Calu3 (cell line): ENCODE results near the gene GOLGA7B. TPM values are rescaled to one million over a fixed set of nuclear protein-coding genes. Genes with fewer than 3 reads are reported as not detected.

Experiments
- BruUV-seq: library from RNA; stranded (reverse); fragments of 400-500 nt; replicated peaks from 2 replicates; lab custom pipeline; 2021; lab: Mats Ljungman, UMichigan
- CTCF ChIA-PET: fragments of 300-600 bp; sonication (Branson Sonifier 250); formaldehyde crosslinking; loops from one replicate; lab custom pipeline; 2022; ENCODE audit warnings: antibody characterized with exemption; lab: Charles Lee
- DNase-seq: peaks from one replicate; pipeline ENCODE4 v3.0.0; 2022
- H3K27ac Mint-ChIP-seq: one replicate; pipeline ENCODE4 v1.8.0; 2022; ENCODE audit warnings: mixed read lengths; ENCODE audit not compliant: unreplicated experiment
- H3K27me3 Mint-ChIP-seq: one replicate; pipeline ENCODE4 v1.8.0; 2022; ENCODE audit warnings: mixed read lengths; ENCODE audit not compliant: unreplicated experiment
- H3K36me3 Mint-ChIP-seq: one replicate; pipeline ENCODE4 v1.8.0; 2022; ENCODE audit warnings: mild to moderate bottlenecking, moderate library complexity, mixed read lengths; ENCODE audit not compliant: insufficient read depth, unreplicated experiment
- H3K4me1 Mint-ChIP-seq: one replicate; pipeline ENCODE4 v1.8.0; 2022; ENCODE audit warnings: mild to moderate bottlenecking, low read depth, mixed read lengths; ENCODE audit not compliant: unreplicated experiment
- H3K4me3 Mint-ChIP-seq: one replicate; pipeline ENCODE4 v1.8.0; 2022; ENCODE audit warnings: mild to moderate bottlenecking, low read depth, moderate library complexity, mixed read lengths; ENCODE audit not compliant: unreplicated experiment
- H3K9me3 Mint-ChIP-seq: one replicate; pipeline ENCODE4 v1.8.0; 2022; ENCODE audit warnings: low read depth, mixed read lengths; ENCODE audit not compliant: unreplicated experiment
- CTCF ChIP-seq: fragments of 200-600 bp; IDR thresholded peaks from one replicate; pipeline ENCODE4 v1.8.0; 2022; ENCODE audit warnings: antibody characterized with exemption; ENCODE audit not compliant: unreplicated experiment
- intact Hi-C: fragments of 100-400 bp; cut with micrococcal nuclease; formaldehyde crosslinking; loops from one replicate; pipeline ENCODE4 v1.10.0; 2022; ENCODE audit not compliant: unreplicated experiment
- total RNA-seq: library from RNA; stranded (reverse); gene quantifications from 2 replicates; pipeline ENCODE4 v1.2.3, GENCODE V29; 2022

Gene GOLGA7B
- total RNA-seq, 1 experiment from 2014 or later: 1.0 TPM

GRCh38 chr10:97813311-97813710, 36.3 kb upstream of the GOLGA7B start:
- no peaks in the 10 kb centered on the region for H3K4me1 Mint-ChIP-seq
- TF ChIP-seq CTCF: no peak
- peaks cover 8% of the 10 kb centered on the region for H3K27me3 Mint-ChIP-seq
- H3K4me3 Mint-ChIP-seq: no peak overlapping the region
- no peaks in the 10 kb centered on the region for H3K36me3 Mint-ChIP-seq
- no peak for DNase-seq
- BruUV-seq: no TSS peak
- no peaks in the 10 kb centered on the region for H3K9me3 Mint-ChIP-seq
- intact Hi-C loops: no loop called here
- no peak overlapping the region for H3K27ac Mint-ChIP-seq
- CTCF ChIA-PET: no interaction called here

GRCh38 chr10:97814996-97815395, 34.6 kb upstream of the GOLGA7B start:
- TF ChIP-seq CTCF: no peak
- H3K36me3 Mint-ChIP-seq: no peaks in the 10 kb centered on the region
- H3K4me3 Mint-ChIP-seq: no peak overlapping the region
- CTCF ChIA-PET: interaction anchor here (0.9 kb wide), 1 partner anchor 14 kb away, joined by 3 read pairs; no protein-coding TSS in a partner anchor
- H3K4me1 Mint-ChIP-seq: no peaks in the 10 kb centered on the region
- peaks cover 8% of the 10 kb centered on the region for H3K27me3 Mint-ChIP-seq
- no peak for DNase-seq
- no peaks in the 10 kb centered on the region for H3K9me3 Mint-ChIP-seq
- intact Hi-C loops: no loop called here
- H3K27ac Mint-ChIP-seq: no peak overlapping the region
- BruUV-seq: no TSS peak

- BruUV-seq: no TSS peak
- no peaks in the 10 kb centered on the region for H3K36me3 Mint-ChIP-seq
- CTCF ChIA-PET: interaction anchor here (0.7 kb wide), 1 partner anchor 16 kb away, joined by 3 read pairs; no protein-coding TSS in a partner anchor
- no peak for TF ChIP-seq CTCF
- no peaks in the 10 kb centered on the region for H3K9me3 Mint-ChIP-seq
- H3K4me1 Mint-ChIP-seq: no peaks in the 10 kb centered on the region
- H3K27ac Mint-ChIP-seq: no peak overlapping the region
- intact Hi-C loops: no loop called here
- H3K27me3 Mint-ChIP-seq: no peaks in the 10 kb centered on the region
- DNase-seq: no peak
- H3K4me3 Mint-ChIP-seq: no peak overlapping the region
These were observed 33.0 kb upstream of the GOLGA7B start for GRCh38 chr10:97816609-97817008.

- no TSS peak for BruUV-seq
- no peak overlapping the region for H3K27ac Mint-ChIP-seq
- no peak overlapping the region for H3K4me3 Mint-ChIP-seq
- H3K27me3 Mint-ChIP-seq: no peaks in the 10 kb centered on the region
- H3K4me1 Mint-ChIP-seq: no peaks in the 10 kb centered on the region
- DNase-seq: no peak
- CTCF ChIA-PET: interaction anchor here (0.6 kb wide), 1 partner anchor 68 kb away, joined by 3 read pairs; no protein-coding TSS in a partner anchor
- intact Hi-C loops: no loop called here
- no peaks in the 10 kb centered on the region for H3K9me3 Mint-ChIP-seq
- no peaks in the 10 kb centered on the region for H3K36me3 Mint-ChIP-seq
- no peak for TF ChIP-seq CTCF
These were observed 31.1 kb upstream of the GOLGA7B start for GRCh38 chr10:97818572-97818971.
